IPS-20b (cell line): ENCODE data around the gene PPP2R3B.

ENCODE experiments used
- H3K27ac ChIP-seq: one replicate; pipeline ENCODE4 v1.5.1; 2013; ENCODE audit warnings: low read length
- H3K27me3 ChIP-seq: 2 replicates; pipeline ENCODE4 v1.6.1; 2013; ENCODE audit warnings: mild to moderate bottlenecking, low read length, inconsistent platforms; ENCODE audit not compliant: insufficient read depth
- H3K36me3 ChIP-seq: 2 replicates; pipeline ENCODE4 v1.6.1; 2013; ENCODE audit warnings: low read depth, mild to moderate bottlenecking, inconsistent platforms, low read length, moderate library complexity; ENCODE audit not compliant: insufficient read depth
- H3K4me1 ChIP-seq: 2 replicates; pipeline ENCODE4 v1.6.1; 2013; ENCODE audit warnings: mild to moderate bottlenecking, control low read depth, inconsistent platforms, low read length, moderate library complexity; ENCODE audit not compliant: insufficient read depth
- H3K4me3 ChIP-seq: 2 replicates; pipeline ENCODE4 v1.5.1; 2013; ENCODE audit warnings: mild to moderate bottlenecking, low read length, inconsistent platforms
- H3K9ac ChIP-seq: 2 replicates; pipeline ENCODE4 v1.6.1; 2013; ENCODE audit warnings: low read depth, mild to moderate bottlenecking, inconsistent platforms, low read length, moderate library complexity
- H3K9me3 ChIP-seq: 2 replicates; pipeline ENCODE4 v1.6.1; 2013; ENCODE audit warnings: mild to moderate bottlenecking, low read depth, low read length, inconsistent platforms; ENCODE audit not compliant: insufficient read depth

The PPP2R3B gene

DNA sequence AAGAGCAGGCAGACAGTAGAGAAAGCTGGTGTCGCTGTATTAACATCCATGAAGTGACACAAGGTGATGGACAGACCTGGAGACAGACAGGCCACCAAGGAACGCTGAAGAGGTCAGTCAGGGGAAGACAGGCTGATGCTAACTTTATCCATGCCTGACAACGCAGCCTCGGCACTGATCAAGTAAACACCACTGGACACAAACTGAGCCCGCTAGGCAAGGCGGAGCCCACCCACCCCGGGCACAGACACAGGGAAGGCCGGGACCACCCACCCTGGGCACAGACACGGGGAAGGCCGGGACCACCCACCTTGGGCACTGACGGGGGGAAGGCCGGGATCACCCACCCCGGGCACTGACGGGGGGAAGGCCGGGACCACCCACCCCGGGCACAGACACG, 18.8 kb downstream of the PPP2R3B start:
- Histone ChIP-seq H3K4me1 (peaks cover 5% of the 10 kb centered on the region; the same call in 1 of the 2 replicates), H3K36me3 (no peaks in the 10 kb centered on the region), H3K27me3 (peaks cover 12% of the 10 kb centered on the region), H3K9me3 (no peaks in the 10 kb centered on the region), H3K27ac (no peak overlapping the region), H3K4me3 (no peak overlapping the region), H3K9ac (no peak overlapping the region)

DNA sequence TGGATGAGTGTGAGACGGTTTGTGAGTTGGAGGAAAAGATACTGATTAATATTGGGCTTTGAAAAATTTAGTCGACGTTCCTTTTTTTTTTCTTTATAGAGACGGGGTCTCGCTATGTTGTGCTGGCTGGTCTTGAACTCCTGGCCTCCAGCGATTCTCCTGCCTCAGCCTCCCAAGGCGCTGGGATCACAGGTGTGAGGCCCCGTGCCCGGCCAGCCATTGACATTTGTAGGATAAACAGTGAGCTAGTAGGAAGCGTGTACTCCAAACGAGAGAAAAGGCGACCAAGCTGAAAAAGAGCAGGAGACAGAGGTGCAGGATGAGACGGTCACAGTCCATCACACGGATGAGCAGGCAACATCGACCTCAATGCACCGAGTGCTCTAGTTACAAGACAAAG, 19.4 kb downstream of the PPP2R3B start:
- Histone ChIP-seq H3K36me3 (no peaks in the 10 kb centered on the region), H3K9me3 (no peaks in the 10 kb centered on the region), H3K27me3 (peaks cover 7% of the 10 kb centered on the region), H3K4me1 (peaks cover 5% of the 10 kb centered on the region; the same call in 1 of the 2 replicates), H3K4me3 (no peak overlapping the region), H3K9ac (no peak overlapping the region), H3K27ac (no peak overlapping the region)

DNA sequence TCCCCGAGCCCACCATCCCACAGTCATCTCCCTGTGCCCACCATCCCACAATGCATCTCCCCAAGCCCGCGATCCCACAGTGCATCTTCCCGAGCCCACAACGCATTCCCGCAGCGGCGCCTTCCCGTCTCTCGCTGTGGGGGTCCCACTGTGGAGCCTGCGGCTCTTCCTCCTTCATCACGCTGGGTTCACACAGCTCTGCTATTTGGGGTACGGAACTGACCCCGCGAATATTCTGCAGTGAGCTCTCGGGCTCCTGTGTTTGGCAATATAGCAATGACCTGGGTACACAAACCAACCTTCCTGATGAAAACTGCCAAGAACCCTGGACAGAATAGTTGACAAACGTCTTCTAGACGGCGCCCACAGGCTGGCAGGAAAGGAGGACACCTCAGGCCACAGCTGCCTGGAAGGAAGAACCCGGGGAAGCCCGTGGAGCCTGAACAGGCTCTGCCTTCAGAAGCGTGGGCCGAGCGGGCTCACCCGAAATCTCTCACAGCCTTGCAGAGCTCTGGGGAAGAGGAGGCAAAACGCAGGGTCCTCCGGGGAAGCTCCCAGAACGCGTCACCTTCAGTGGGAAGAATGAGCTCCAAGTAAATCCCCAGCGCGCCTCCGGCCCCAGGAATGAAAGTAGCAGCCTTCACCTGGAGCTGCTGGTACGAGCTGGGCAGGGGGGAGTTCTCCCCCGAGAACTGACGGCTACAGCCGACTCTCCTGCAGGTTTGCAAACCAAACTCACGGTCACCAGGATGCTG, 22.9 kb downstream of the PPP2R3B start:
- Histone ChIP-seq H3K36me3 (peaks cover 23% of the 10 kb centered on the region), H3K27ac (no peak overlapping the region), H3K27me3 (no peaks in the 10 kb centered on the region), H3K4me3 (no peak overlapping the region), H3K9ac (no peak overlapping the region), H3K9me3 (no peaks in the 10 kb centered on the region), H3K4me1 (no peaks in the 10 kb centered on the region)

DNA sequence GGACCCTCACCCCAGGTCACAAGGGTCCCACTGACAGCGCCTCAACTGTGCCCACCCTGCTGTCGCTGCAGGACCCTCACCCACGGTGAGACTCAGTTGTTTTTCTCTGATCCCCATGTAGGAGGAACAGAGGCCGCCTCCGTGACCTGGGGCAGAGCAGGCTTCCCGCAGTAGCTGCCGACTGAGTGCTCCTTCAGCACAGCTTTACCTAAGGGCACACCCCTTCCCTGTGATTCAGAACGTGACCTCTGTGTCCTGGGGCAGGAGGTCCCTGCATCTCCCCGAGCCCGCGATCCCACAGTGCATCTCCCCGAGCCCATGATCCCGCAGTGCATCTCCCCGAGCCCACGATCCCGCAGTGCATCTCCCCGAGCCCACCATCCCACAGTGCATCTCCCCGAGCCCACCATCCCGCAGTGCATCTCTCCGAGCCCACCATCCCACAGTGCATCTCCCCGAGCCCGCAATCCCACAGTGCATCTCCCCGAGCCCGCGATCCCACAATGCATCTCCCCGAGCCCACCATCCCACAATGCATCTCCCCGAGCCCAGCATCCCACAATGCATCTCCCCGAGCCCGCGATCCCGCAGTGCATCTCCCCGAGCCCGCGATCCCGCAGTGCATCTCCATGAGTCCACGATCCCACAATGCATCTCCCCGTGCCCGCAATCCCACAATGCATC, 23.6 kb downstream of the PPP2R3B start:
- Histone ChIP-seq H3K4me3 (no peak overlapping the region), H3K4me1 (no peaks in the 10 kb centered on the region), H3K9ac (no peak overlapping the region), H3K27me3 (no peaks in the 10 kb centered on the region), H3K9me3 (no peaks in the 10 kb centered on the region), H3K36me3 (peaks cover 28% of the 10 kb centered on the region), H3K27ac (no peak overlapping the region)

DNA sequence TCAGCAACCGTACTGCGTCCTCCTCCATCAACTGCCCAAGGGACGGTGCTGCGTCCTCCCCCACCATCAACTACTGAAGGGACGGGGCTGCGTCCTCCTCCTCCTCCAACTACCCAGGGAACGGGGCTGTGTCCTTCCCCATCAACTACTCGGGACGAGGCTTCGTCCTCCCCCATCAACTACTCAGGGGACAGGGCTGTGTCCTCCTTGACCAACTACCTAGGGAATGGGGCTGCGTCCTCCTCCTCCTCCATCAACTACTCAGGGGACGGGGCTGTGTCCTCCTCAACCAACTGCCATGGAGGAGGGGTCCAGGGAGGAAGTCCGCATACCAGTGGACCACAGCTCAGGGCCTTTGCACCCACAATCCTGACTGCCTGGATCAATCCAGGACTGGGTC, 24.4 kb downstream of the PPP2R3B start:
- Histone ChIP-seq H3K36me3 (peaks cover 35% of the 10 kb centered on the region), H3K9me3 (no peaks in the 10 kb centered on the region)

DNA sequence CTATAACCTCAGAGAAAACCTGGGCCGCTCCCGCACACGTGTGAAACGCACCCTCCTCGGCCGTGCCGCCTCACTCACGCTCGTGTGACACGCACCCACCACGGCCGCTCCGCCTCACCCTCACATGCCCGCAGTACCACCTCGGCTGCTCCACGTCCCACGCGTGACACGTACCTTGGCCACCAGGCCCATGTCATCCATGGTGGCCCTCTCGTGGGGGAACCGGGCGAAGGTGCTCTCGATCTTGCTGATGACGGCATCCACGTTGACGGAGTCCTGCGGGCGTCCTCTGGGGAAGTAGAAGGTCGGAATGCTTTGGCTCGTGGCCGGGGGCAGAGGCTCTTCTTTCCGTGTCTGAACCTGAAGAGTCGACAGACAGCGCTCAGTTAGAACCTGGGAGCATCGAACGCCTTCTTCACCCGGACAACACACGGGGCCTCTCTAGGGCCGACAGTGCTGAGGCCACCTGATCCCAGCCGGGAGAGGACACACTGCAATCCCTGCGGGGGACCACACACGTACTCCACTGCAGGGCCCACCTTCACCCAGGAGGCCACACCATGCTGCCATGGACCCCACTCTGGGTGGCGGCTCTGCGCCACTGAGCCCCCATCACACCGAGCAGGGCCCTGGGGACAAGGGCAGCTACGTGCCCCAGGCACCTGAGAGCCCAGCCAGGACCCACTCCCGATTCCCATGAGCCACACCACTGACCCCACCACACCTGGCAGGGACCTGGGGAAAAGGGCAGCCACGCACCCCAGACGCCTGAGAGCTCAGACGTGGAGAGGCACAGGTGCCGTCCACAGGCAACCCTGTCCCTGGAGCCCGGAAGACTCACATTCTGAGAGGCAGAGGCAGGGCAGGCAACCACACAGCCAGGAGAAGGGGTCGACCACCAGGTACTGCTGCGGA, 25.2 kb downstream of the PPP2R3B start:
- Histone ChIP-seq H3K9me3 (no peaks in the 10 kb centered on the region), H3K4me1 (no peaks in the 10 kb centered on the region), H3K27ac (no peak overlapping the region), H3K27me3 (no peaks in the 10 kb centered on the region), H3K36me3 (peaks cover 36% of the 10 kb centered on the region), H3K4me3 (no peak overlapping the region), H3K9ac (no peak overlapping the region)

More for the DNA sequence above, 24.4 kb downstream of the PPP2R3B start:
- H3K27me3 ChIP-seq = no peaks in the 10 kb centered on the region
- no peak overlapping the region for H3K9ac ChIP-seq
- H3K27ac ChIP-seq = no peak overlapping the region
- H3K4me1 ChIP-seq = no peaks in the 10 kb centered on the region
- no peak overlapping the region for H3K4me3 ChIP-seq

DNA sequence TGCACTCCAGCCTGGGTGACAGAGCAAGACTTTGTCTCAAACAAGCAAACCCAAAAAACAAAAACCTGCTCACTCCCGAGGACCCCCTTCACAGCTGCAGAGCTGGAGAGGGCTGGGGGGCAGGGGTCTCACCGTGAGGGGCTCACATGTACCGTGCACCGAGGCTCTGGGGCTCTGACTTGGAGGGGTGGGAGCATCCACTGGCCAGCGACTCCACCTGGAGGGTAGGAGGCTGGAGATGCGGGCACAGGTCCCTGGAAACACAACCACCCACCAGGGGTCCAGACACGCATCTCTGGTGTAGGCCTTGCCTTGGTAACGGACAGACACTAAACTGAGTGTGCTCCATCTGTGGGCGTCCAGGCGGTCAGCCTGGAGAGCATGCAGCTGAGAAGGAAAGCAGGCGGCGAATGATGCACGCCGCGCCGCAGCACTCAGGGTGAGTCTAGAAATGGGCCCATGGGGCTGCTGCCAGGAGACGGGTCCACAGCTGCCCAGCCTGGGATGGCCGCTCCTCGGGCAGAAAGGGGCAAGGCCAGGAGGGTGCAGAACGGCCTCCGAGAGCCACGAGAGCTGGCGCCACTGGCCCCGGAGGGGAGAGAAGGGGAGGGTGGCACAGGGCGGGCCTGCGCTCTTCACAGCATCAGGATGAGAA, 26.1 kb downstream of the PPP2R3B start:
- no peaks in the 10 kb centered on the region for H3K4me1 ChIP-seq
- H3K27me3 ChIP-seq = no peaks in the 10 kb centered on the region
- no peak overlapping the region for H3K27ac ChIP-seq
- H3K36me3 ChIP-seq = peaks cover 36% of the 10 kb centered on the region
- no peak overlapping the region for H3K4me3 ChIP-seq
- H3K9ac ChIP-seq = no peak overlapping the region
- no peaks in the 10 kb centered on the region for H3K9me3 ChIP-seq

DNA sequence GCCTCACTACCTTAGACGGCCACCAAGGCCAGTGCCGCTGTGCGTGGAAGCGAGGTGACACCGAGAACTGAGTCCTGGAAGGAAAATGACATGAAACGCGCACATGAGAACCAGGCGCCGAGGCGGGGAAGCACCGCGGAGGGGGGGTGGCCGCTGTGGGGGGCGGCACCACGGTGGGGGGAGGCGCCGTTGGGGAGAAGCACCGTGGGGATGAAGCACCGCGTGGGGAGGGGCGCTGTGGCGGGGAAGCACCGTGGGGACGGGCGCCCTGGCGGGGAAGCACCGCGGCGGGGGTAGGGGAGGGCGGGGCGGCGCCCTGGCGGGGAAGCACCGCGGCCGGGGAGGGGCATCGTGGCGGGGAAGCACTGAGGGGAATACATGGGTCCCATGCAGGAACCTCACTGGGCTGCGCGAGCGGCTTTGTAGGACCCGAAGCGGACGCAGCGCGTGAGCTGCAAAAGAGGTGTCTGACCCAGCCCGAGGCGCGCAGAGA, 28.0 kb downstream of the PPP2R3B start:
- Histone ChIP-seq H3K4me1 (no peaks in the 10 kb centered on the region), H3K27ac (no peak overlapping the region), H3K27me3 (no peaks in the 10 kb centered on the region), H3K36me3 (peaks cover 40% of the 10 kb centered on the region), H3K4me3 (no peak overlapping the region), H3K9ac (no peak overlapping the region), H3K9me3 (no peaks in the 10 kb centered on the region)

DNA sequence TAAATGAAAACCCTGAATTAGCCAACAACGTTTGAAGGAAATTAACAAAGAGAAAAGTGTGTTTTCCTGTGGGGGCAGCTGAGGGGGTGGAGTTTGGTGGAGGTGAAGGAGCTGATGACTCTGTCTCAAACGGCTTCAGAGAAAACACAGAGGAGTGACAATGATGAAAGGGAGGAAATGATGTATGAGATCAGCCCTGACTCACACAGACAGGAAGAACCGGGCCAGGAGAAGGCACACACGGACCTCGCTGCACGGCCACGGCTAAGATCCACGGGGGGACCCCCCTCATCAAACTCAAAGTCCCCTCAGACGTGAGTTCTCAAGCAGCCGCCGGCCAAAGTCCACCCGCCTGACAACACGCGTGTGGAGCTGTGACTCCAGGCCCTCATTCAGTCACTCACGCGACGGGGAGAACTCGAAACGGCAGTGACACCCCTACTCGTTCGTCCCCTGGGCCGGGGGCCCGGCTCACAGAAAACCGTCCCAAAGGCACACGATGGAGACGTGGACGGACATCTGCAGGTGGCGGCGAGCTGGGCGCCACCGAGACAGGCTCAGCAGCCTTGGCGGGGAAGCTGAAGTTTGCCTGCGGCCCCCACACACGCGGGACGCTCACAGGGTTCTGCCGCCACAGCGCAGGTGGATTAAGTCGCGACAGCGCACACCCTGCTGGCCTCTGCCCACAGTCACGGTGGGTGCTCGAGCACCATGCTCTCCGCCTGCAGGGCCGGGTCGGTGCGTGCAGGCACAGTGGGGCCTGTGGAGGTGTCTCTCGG, 28.8 kb downstream of the PPP2R3B start:
- no peak overlapping the region for H3K9ac ChIP-seq
- H3K4me3 ChIP-seq = no peak overlapping the region
- no peaks in the 10 kb centered on the region for H3K27me3 ChIP-seq
- H3K27ac ChIP-seq = no peak overlapping the region
- peaks cover 42% of the 10 kb centered on the region for H3K36me3 ChIP-seq
- H3K4me1 ChIP-seq = no peaks in the 10 kb centered on the region
- no peaks in the 10 kb centered on the region for H3K9me3 ChIP-seq

DNA sequence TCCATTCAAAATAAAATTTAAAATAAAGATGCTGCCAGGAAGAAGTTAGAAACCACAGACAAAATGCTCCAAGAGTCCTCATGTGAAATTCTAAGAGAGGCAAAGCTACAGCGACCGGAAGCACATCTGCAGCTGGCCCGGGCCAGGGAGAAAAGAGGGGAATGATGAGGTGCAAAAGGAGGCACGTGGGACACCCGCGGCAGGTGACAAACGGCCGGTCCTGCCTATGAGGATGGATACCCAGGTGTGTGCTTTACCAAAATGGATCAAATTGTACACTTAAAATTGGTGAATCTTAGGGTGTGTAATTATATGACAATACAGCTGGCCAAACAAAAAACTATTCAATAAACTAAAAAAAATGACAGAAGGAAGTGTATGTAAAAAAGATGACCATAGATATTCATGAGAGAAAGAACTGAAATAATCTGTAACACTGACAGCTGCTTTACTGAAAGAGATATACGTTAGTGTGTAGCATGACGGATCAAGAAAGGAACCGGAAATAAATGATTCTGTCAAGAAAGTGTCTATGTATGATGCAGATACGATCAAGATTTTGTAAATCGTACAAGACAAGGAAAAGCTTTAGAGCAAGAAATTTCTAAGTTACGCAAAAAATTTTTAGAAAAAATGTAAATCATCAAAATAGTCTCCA, 29.5 kb downstream of the PPP2R3B start:
- Histone ChIP-seq H3K27me3 (no peaks in the 10 kb centered on the region), H3K9me3 (no peaks in the 10 kb centered on the region), H3K27ac (no peak overlapping the region), H3K9ac (no peak overlapping the region), H3K36me3 (peaks cover 49% of the 10 kb centered on the region), H3K4me1 (no peaks in the 10 kb centered on the region), H3K4me3 (no peak overlapping the region)
